OCI-M1 (cell line): ENCODE measurements around the gene CNTN2.

Source experiments
- DNase-seq: peaks from one replicate; lab custom pipeline; 2025; lab: John Stamatoyannopoulos, UW

CNTN2 gene

DNA sequence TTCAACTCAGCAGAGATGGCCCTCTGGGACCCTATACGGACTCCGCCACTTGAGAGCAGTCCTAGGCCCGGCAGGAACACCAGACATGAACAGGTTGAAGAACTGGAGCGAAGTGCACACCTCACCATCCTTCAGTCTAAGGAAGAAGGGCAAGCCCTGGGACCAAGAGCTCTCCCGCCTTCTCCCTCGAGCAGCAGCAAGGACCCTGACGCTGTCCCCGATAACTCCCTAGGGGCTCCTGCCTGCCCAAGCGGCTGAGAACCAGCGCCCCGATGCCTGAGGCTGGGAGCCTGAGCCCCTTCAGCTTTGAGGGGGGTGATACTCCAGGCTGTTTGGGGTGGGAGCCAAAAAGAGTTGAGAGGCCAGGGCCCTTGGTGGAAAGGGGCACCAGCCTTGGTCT lies 31.1 kb downstream of the CNTN2 start:
- no peak for DNase-seq

DNA sequence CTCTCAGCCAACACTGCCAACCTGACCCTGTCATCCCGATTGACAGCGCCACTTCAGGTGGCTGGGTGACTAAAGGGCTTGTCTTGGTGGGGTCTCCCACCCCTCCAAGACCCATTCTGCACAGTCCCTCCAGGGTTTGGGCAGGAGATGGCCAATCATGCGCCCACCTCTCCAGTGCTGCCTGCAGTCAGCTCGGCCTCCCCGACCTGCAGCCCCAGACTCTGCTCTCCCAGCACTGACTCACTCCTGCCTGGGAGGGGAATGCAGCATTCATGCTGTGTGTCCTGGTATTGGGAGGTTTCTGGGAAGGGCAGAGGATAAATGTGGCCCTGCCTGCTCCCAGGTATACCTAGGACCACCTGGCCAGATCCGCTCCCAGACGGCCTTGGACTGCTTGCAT lies 31.5 kb downstream of the CNTN2 start:
- no peak for DNase-seq

DNA sequence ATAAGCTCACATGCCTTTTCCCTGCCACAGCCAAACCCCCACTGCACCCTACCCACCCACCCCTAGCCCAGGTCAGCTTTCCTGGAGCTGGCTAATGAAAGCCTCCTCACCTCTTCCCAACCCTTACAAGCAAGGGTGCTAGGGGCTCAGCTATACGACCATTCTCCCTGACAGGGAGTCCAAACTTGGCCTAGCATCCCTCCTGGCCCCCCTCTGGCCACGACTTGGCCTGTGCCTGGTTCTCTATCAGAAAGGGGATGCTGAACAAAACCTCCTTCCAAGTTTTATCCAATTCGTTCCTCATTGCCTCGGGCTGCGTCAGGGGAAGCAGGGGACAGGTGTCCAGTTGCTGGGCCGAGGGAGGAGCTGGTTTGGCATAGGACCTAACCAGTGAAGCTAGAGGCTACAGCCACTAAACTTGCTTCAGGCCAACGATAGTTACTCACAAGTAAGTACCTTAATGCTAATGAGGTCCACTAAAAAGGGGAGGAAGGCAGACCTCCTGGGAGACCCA lies 32.7 kb downstream of the CNTN2 start:
- DNase-seq: no peak

DNA sequence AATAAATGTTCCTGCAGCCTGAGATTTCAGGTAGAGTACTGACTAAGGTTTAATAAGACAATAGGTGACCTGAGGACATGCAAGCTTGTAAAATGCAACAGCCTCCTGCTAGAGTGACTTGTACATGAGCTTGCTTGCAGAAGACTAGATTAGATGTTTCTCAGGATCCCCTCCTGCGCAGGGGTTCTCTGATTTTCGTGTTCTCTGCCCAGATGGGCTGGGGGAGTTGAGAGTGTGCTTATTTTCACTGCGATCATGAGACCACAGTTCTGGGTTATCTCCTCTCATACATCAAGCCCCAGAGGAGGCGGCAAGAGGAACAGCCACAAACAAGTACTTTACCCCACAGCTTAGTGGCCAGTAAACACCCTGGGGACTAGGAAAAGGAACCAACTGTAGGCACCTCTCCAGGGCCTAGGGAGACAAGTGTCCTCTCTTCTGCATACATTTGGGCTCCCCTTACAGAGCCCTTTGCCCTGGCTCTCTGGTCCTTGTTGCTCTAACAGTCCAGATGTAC lies 33.3 kb downstream of the CNTN2 start:
- DNase-seq: peak; percentile 90

DNA sequence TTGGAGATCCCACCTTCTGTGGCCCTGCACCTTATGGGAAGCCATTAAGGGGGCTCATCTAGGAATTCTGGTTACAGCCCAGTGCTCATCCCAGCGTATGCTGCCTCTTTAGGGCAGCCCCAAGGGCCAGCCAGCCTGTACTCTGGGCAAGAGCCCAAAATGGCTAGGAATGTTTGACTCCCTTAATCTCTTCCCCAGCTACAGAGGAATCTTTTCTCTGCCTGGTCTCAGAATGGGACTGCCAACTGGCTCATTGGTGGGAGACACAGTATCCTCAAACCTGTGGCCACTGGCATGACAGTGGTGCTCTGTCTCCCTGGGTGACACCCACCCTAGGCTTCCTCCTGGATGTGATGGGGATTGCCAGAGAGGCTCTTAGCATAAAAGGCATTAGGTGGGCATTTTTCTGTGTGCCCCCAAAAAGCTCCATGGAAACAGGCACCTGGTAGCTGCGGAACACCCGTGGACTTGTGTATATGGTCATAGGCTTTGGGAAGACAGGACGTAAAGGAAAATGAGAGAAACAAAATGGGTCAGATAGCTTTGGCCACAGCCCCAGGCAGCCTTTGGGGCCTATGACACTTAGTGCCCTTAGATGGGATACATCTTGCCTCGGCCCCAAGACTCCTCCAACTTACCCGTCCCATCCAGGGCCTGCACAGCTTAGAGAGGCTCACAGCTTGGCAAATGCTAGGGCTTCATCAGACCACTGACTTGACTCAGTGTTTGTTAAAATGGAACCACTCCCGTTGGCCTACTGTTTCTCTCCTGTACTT lies 34.3 kb downstream of the CNTN2 start:
- DNase-seq: no peak

DNA sequence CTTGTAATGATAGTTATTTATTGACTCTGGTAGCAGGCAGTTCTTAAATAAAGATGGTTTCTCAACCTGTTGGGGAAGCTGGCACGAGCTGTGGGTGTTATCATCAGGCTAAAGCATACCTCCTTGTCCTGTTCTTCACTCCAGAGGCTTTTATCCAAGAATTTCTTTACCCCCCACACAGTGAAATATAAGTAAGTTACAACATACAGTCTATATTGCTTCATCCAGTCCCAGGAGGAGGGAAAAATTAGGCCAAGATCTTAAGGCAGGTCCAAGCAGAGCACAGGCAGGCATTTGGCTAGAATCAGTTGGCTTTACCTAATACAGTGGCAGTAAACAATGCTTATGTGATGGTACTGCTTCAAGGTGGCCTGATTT lies 34.9 kb downstream of the CNTN2 start:
- DNase-seq: no peak

DNA sequence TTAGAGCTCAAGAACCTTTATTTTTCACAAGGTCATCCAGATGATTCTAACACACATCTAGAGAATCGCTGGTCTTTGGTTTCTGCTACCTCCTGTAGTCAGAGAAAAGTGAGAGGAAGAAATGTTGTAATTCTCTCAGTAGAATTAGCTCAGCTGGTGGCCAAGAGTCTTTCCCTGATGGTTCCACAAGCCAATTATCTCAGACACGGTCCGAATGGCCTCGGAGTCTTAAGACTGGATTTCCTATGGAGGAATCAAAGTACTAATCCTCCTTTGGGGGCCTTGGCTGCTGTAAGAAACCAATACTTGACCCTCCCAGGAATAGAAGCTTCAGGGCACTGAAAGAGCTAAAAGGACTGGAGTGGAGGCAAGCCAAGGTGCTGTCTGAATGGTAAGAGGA lies 39.4 kb downstream of the CNTN2 start:
- no peak for DNase-seq

DNA sequence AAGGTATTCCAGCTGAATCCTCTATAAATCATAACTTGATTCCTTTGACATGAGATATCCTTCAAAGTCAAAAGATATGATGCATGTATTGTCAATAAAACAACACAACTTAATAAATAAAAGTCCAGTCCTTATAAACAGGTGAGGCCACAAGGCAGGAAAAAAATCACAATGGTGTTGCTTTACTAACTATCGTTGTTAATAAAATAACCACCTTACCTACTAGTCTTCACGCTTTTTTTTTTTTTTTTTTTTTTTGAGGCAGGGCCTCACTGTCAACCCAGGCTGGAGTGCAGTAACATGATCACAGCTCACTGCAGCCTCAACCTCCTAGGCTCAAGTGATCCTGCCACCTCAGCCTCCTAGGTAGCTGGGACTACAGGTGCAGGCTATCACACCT lies 41.3 kb downstream of the CNTN2 start, which contains the start of gene TMEM81:
Gene TMEM81, minus strand, starts transcription at position 101 of the 400 bp plus-strand sequence. CDS start 140 bp downstream, outside the sequence.
- DNase-seq: no peak

DNA sequence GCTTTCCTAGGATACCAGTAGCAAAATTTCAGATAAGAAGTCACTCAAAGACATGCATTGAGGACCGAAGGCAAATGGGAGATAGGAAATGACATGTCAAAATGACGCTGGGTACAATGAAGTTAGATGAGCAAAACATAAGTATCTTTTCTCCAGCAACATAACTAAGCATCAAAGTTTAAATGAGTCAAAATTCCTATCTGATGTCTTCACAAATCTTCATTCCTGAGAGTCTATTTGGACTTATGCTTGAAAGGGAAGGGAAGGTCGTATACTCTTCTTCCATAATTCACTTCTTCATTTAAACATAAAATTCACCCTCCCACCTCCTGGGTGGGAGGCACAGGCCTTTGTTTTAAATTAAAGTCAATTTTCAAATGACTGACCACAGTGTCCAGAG lies 45.3 kb downstream of the CNTN2 start:
- DNase-seq: no peak

DNA sequence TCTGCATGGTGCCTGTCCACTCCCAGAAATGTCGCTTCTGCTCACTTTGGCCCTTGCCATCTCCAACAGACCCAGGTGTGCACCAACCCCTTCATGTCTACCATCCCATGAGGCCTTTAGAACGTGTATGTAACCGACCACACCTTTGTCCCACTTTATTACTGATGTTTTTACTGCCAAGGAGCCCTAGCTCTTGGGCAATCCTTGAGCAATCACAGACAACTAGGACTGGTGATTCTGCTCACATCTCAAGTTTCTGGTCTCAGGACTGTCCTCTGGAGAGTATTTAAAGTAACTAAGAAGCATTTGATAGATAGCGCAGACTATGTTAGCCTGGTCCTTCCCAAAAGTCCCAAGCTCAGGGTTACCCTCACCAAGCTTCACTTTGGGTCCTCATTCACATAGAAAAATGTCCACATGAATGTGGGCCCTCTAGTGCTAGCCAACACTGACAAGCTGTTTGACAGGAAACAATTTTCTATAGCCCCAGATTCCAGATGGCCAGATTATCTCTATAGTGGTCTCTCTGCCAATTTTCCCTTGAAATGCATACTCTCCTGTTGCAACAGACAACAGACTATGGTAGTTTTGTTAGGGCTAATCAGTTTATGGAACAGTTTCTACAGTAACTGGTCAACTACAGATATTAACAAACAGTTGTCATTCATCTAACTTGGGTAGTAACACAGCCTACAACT lies 48.2 kb downstream of the CNTN2 start:
- DNase-seq: no peak

DNA sequence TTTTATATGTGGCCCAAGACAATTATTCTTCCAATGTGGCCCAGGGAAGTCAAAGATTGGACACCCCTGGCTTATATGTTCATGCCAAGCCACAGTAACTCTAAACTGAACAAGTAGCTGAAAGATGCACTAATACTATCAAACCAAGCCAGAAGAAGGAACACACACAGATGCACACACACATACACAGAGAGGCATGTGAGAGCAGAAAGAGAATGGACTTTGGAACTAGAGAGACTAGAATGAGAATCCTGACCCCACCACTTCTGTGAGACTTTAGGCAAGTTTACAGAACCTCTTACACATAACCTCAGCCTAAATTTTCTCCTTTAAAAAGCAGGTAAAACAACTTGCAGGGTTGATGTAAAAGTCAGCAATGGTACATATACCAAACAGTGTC lies 52.4 kb downstream of the CNTN2 start:
- DNase-seq: no peak

DNA sequence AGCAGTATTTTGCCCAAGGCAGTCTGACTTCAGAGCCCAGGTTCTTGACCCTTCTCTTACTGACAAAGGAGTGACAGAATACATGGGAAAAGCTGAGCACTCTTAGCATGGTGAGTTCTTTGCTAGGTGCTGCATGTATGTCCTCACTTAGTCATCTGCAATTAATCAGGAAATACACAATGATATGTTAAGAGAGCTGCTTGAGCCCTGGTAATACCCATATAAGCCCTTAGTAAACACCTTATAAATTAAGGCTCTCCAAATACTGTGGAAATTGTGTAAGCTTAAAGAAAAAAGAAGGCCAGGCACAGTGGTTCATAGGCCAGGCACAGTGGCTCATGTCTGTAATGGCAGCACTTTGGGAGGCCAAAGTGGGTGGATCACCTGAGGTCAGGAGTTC lies 55.2 kb downstream of the CNTN2 start:
- DNase-seq: no peak

DNA sequence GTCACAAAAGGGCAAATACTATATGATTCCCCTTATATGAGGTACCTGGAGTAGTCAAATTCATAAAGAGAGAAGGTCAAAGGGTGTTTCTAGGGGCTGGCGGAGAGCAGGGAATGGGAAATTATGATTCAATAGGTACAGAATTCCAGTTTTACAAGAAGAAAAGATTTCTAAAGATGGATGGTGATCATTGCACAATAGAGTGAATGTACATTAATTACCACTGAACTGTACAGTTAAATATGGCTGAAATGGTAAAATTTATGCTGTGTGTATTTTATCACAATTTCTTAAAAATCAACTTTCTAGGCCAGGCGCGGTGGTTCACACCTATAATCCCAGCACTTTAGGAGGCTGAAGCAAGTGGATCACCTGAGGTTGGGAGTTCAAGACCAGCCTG lies 59.4 kb downstream of the CNTN2 start:
- DNase-seq: no peak

DNA sequence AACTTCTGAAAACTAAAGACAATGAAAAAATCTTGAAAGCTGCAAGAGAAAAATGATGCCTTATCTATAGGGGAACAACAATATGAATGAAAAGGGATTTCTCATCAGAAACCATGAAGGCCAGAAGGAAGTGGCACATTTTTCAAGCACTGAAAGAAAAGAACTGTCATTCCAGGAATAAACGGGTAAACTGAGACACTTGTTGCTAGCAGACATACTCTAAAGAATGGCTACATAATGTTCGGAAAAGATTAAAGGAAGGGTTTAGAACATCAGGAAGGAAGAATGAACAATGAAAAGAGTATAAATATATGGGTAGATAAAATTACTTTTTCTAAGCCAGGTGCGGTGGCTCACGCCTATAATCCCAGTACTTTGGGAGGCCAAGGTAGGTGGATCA lies 64.3 kb downstream of the CNTN2 start:
- DNase-seq: no peak

DNA sequence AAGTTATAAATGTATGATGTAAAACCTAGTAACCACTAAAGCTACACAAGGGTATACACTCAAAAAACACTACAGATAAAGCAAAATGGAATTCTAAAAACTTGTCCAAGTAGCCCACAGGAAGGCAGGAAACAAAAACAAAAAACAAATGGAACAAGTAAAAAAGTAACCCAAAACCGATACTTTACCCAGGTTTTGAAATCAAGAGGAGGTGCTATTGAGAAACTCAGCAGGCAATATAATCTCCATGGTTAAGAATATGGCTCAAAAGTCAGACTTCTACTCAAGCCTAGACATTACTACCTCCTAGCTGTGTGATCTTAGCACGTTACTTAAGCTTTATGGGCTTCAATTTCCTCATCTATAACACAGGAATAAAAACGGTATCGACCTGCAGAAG lies 65.5 kb downstream of the CNTN2 start:
- DNase-seq: no peak

DNA sequence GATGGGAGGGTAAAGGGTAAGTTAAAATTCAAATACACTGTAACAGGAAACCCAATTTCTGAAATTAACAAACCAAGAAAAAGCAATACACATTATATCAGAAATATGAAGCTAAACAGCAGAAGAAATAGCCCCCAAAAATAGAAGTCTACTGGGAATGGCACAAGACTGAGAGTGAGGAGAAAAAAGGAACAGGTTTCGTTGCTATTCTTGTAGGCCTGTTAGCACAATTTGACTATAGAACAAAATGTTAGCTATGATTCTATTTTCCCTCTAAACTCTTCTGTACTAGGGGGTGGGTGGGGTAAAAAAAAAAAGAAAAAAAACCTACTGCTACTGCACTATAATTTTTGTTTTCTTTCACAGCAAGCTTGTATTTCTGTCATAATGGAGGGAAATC lies 66.3 kb downstream of the CNTN2 start:
- DNase-seq: no peak

DNA sequence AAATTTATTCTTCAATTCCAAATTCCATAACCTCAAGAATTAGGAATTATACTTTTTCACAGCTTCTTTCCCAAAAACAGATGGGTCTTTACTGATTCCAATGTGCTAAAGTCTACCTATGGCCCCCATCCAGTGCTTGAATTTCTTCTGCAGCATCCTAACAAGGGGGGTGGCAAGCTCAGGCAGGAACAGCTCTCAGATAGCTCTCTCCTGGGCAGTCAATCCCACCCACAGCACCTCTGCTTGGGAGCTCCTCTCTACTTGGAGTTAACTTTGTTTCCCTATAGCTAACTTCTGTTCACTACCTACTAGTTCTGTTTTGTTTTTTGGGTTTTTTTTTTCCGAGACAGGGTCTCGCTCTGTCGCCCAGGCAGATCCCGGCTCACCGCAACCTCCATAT lies 66.7 kb downstream of the CNTN2 start:
- no peak for DNase-seq

DNA sequence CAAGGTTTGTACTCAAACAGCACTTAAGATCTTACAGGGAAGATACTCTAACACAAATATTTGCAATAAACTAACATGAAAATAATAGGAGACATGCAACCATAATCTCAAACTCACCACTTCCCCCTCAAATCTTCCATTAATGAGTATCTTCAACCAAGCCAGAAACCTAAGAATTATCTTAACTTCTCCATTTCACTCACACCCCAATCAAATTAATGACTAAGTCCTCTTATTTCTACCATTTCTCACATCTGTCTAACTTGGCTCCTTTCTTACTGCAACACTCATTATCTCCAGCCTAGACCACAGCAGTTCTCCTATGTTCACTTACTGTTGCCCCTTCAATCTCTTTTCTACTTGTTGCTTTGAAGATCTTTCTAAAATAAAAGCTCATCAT lies 68.3 kb downstream of the CNTN2 start:
- no peak for DNase-seq

DNA sequence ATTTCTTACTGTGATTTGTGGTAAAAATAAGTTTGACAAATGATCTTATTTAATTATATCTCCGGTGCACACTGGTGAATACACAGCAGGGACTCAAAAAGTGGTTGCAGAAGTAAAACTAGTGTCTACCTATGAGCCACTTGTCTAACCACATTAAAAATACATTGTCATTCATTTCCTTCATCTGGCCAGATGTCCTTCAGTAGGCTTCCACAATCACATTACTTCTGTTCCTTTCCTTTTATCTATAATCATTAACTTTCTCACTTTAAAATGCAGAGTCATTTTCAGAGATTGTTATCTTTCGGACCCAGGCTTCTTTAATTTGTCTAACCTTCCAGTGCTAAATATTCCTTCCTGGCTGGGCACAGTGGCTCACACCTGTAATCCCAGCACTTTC lies 75.7 kb downstream of the CNTN2 start:
- DNase-seq: no peak

DNA sequence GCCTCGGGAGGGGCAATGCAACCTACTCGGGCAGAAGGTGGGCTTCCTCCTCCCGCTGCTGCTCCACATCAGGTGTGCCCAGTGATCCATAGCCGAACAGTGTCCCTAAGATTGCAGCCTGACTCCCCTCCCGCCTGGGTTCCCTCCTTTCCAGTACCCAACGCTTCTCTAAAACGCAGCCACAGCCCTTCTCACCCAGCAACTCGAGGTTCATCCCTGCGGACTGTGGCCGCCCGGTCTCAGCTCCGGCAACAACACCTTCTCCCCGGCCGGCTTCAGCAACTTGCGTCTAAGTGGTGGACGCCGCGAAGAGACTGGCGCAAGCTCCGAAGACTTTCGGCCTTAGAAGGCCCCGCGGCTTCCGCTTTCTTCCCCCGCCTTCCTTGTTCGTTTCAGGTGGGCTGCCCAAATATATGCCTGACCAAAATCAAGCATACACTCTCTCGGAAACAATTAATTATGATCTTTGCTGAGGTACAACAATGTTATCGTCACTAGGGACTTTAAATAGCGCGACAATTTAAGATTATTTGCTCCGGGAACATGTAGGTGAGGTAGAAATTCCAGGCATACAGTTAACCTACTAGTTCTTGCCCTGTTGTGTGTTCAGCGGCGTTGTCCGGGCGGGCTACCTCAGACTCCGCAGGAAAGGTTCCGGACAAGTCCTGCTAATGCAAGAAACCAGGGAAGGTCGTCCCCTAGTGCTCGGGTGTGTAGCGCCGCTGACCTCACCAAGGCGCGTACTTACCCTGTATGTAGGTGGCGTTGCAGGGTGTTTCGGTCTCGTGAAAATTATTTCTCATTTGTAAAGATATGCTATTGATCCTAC lies 78.9 kb downstream of the CNTN2 start, which contains the start of gene RBBP5:
Gene RBBP5, minus strand, starts transcription at position 319 of the 829 bp plus-strand sequence. Its CDS starts 105 bp downstream, at position 214.
- peak; percentile 99 for DNase-seq

DNA sequence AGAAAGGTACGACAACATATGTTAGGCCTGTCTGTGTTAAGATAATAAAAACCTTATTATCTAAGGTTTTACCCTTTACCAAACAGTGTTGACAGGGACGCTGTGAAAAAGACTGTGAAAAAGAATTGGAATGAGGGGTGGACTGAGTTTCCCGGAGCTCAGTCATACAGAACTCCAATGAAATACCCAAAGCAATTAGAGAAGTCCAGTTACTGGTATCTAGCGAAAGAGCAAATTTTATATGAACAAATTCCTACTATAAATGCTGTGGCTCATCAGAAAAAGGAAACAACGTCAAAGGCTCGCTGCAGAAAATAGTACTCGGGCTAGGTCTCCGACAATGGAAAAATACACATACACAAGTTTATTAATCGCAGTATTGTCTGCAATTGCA lies 79.5 kb downstream of the CNTN2 start:
- no peak for DNase-seq

DNA sequence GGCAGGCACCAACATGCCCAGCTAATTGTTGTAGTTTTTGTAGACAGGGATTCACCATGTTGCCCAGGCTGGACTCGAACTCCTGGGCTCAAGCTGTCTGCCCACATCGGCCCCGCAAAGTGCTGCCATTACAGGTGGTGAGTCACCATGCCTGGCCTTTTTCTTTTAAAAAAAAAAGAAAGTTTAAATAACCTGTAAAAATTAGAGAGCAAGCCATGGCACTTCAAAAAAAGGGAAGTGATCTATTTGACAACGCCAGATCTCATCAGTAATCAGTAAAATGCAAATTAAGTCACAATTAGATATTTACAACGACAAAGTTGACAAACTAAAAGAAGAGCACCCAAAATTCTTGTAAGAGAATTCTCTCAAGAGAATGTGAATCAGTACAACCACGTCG lies 81.7 kb downstream of the CNTN2 start:
- DNase-seq: no peak
